Calu3 (cell line): ENCODE data around the gene FMNL1. TPM values are rescaled to one million over a fixed set of nuclear protein-coding genes. Genes with fewer than 3 reads are reported as not detected.

ENCODE experiments used
- BruUV-seq: library from RNA; stranded (reverse); fragments of 400-500 nt; replicated peaks from 2 replicates; lab custom pipeline; 2021; lab: Mats Ljungman, UMichigan
- CTCF ChIA-PET: fragments of 300-600 bp; sonication (Branson Sonifier 250); formaldehyde crosslinking; loops from one replicate; lab custom pipeline; 2022; ENCODE audit warnings: antibody characterized with exemption; lab: Charles Lee
- DNase-seq: peaks from one replicate; pipeline ENCODE4 v3.0.0; 2022
- H3K27ac Mint-ChIP-seq: one replicate; pipeline ENCODE4 v1.8.0; 2022; ENCODE audit warnings: mixed read lengths; ENCODE audit not compliant: unreplicated experiment
- H3K27me3 Mint-ChIP-seq: one replicate; pipeline ENCODE4 v1.8.0; 2022; ENCODE audit warnings: mixed read lengths; ENCODE audit not compliant: unreplicated experiment
- H3K36me3 Mint-ChIP-seq: one replicate; pipeline ENCODE4 v1.8.0; 2022; ENCODE audit warnings: mild to moderate bottlenecking, moderate library complexity, mixed read lengths; ENCODE audit not compliant: insufficient read depth, unreplicated experiment
- H3K4me1 Mint-ChIP-seq: one replicate; pipeline ENCODE4 v1.8.0; 2022; ENCODE audit warnings: mild to moderate bottlenecking, low read depth, mixed read lengths; ENCODE audit not compliant: unreplicated experiment
- H3K4me3 Mint-ChIP-seq: one replicate; pipeline ENCODE4 v1.8.0; 2022; ENCODE audit warnings: mild to moderate bottlenecking, low read depth, moderate library complexity, mixed read lengths; ENCODE audit not compliant: unreplicated experiment
- H3K9me3 Mint-ChIP-seq: one replicate; pipeline ENCODE4 v1.8.0; 2022; ENCODE audit warnings: low read depth, mixed read lengths; ENCODE audit not compliant: unreplicated experiment
- intact Hi-C: fragments of 100-400 bp; cut with micrococcal nuclease; formaldehyde crosslinking; loops from one replicate; pipeline ENCODE4 v1.10.0; 2022; ENCODE audit not compliant: unreplicated experiment
- total RNA-seq: library from RNA; stranded (reverse); gene quantifications from 2 replicates; pipeline ENCODE4 v1.2.3, GENCODE V29; 2022
- TF ChIP-seq, protein P1 (sequence below): fragments of 200-600 bp; IDR thresholded peaks from one replicate; pipeline ENCODE4 v1.8.0; 2022; ENCODE audit warnings: antibody characterized with exemption; ENCODE audit not compliant: unreplicated experiment

Gene FMNL1
- total RNA-seq, 1 experiment from 2014 or later = 9.6 TPM

DNA sequence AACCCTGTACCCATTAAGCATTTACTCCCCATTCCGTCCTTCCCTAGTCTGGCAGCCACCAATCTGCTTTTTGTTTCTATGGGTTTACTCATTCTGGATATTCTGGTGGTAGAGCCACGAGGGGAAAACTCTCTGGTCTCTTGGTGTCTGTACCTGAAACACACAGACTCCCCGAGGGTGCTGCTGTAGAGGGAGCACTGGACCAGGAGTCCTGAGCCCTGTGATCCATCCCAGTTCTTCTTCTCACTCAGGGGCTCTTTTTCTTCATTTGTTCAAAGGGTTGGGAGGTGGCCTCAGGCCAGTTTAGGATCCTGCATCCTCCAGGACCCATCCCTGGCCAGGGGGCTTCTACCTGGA, 45.9 kb upstream of the FMNL1 start:
- no peaks in the 10 kb centered on the region for H3K9me3 Mint-ChIP-seq
- H3K4me3 Mint-ChIP-seq = no peak overlapping the region
- H3K36me3 Mint-ChIP-seq = peaks cover 26% of the 10 kb centered on the region
- TF ChIP-seq, protein P1, sequence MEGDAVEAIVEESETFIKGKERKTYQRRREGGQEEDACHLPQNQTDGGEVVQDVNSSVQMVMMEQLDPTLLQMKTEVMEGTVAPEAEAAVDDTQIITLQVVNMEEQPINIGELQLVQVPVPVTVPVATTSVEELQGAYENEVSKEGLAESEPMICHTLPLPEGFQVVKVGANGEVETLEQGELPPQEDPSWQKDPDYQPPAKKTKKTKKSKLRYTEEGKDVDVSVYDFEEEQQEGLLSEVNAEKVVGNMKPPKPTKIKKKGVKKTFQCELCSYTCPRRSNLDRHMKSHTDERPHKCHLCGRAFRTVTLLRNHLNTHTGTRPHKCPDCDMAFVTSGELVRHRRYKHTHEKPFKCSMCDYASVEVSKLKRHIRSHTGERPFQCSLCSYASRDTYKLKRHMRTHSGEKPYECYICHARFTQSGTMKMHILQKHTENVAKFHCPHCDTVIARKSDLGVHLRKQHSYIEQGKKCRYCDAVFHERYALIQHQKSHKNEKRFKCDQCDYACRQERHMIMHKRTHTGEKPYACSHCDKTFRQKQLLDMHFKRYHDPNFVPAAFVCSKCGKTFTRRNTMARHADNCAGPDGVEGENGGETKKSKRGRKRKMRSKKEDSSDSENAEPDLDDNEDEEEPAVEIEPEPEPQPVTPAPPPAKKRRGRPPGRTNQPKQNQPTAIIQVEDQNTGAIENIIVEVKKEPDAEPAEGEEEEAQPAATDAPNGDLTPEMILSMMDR = no peak
- H3K4me1 Mint-ChIP-seq = peaks cover 39% of the 10 kb centered on the region
- H3K27me3 Mint-ChIP-seq = no peaks in the 10 kb centered on the region
- intact Hi-C loops = no loop called here
- no TSS peak for BruUV-seq
- CTCF ChIA-PET = interaction anchor here (0.6 to 2.5 kb wide), 7 partner anchors 14 to 40 kb away, joined by 3 to 11 read pairs (median 5); partner anchors contain the start of genes ACBD4 and HEXIM1
- peak overlapping the region; percentile 72 for H3K27ac Mint-ChIP-seq
- no peak for DNase-seq

DNA sequence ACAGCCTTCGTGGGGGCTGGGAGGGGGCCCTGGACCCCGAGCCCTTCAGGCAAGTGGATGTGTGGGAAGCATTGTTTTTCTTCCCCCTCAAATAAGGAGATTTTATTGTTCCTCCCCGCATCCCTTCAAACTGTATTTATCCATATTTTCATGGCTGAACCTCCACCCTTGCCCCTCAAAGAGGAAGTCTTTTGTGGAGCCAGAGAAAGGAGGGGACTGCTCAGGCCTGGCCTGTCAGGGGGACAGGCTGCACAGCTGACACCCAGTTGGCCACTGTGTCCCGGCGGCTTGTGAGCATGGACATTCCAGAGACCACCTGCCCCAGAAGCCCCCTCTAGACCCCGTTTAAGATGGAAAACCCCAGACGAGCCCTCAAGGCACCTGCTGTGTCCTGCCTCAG, 44.1 kb upstream of the FMNL1 start:
- H3K9me3 Mint-ChIP-seq = no peaks in the 10 kb centered on the region
- TF ChIP-seq, protein P1 = no peak
- intact Hi-C loops = no loop called here
- DNase-seq = no peak
- no peak overlapping the region for H3K4me3 Mint-ChIP-seq
- peaks cover 21% of the 10 kb centered on the region for H3K4me1 Mint-ChIP-seq
- no peaks in the 10 kb centered on the region for H3K27me3 Mint-ChIP-seq
- no TSS peak for BruUV-seq
- CTCF ChIA-PET = interaction anchor here (1.4 kb wide), 1 partner anchor 26 kb away, joined by 5 read pairs; no protein-coding TSS in a partner anchor
- H3K36me3 Mint-ChIP-seq = peaks cover 8% of the 10 kb centered on the region
- H3K27ac Mint-ChIP-seq = no peak overlapping the region

DNA sequence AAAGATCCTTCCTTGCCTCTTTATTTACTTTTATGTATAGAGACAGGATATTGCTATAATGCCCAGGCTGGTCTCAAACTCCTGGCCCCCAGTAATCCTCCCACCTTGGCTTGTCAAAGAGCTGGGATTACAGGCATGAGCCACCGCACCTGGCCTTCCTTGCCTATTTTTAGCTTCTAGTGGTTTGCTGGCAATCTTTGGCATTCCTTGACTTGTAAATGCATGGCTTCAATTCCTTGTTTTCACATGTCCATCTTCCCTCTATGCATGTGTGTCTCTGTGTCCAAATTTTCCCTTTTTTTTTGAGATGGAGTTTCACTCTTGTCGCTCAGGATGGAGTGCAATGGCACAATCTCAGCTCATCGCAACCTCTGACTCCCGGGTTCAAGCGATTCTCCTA, 37.5 kb upstream of the FMNL1 start:
- peak overlapping the region; percentile 25 for H3K27ac Mint-ChIP-seq
- no peaks in the 10 kb centered on the region for H3K27me3 Mint-ChIP-seq
- BruUV-seq = no TSS peak
- H3K4me1 Mint-ChIP-seq = peaks cover 25% of the 10 kb centered on the region
- intact Hi-C loops = no loop called here
- DNase-seq = no peak
- CTCF ChIA-PET = interaction anchor here (0.8 to 2.6 kb wide), 4 partner anchors 10 to 49 kb away, joined by 3 to 14 read pairs (median 6); partner anchors contain the start of gene ACBD4
- H3K9me3 Mint-ChIP-seq = no peaks in the 10 kb centered on the region
- TF ChIP-seq, protein P1 = no peak
- no peaks in the 10 kb centered on the region for H3K36me3 Mint-ChIP-seq
- no peak overlapping the region for H3K4me3 Mint-ChIP-seq

DNA sequence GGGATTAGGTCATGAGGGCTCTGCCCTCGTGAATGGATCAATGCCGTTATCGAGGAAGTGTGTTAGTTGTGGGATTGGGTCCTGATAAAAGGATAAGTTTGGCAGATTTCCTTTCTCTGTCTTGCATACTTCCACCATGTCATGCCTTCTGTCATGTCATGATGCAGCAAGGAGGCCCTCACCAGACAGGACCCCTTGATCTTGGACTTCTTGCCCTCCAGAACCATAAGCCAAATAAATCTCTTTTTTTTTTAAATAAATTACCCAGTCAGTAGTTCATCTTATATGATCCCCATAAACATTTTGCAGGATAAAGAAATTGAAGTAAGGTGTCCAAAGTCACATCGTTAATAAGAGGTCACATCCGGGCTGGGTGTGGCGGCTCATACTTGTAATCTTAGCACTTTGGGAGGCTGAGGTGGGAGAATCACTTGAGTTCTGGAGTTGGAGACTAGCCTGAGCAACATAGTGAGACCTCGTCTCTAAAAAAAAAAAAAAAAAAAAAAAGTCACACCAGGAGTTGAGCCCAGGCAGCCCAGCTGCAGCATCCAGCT, 34.8 kb upstream of the FMNL1 start:
- TF ChIP-seq, protein P1 = no peak
- CTCF ChIA-PET = interaction anchor here (0.7 kb wide), 2 partner anchors 45 to 1896 kb away, joined by 4 to 5 read pairs; no protein-coding TSS in a partner anchor
- peaks cover 6% of the 10 kb centered on the region for H3K36me3 Mint-ChIP-seq
- no peaks in the 10 kb centered on the region for H3K27me3 Mint-ChIP-seq
- peaks cover 49% of the 10 kb centered on the region for H3K4me1 Mint-ChIP-seq
- BruUV-seq = no TSS peak
- H3K4me3 Mint-ChIP-seq = no peak overlapping the region
- H3K9me3 Mint-ChIP-seq = no peaks in the 10 kb centered on the region
- no peak for DNase-seq
- H3K27ac Mint-ChIP-seq = no peak overlapping the region
- intact Hi-C loops = no loop called here
